GM18909 (cell line): ENCODE measurements around the gene C16orf78.

ENCODE experiments used
- ATAC-seq: cut with Tn5 transposase; IDR thresholded peaks from one replicate; pipeline ENCODE4 v1.9.1; 2021; ENCODE audit warnings: mild to moderate bottlenecking; ENCODE audit not compliant: unreplicated experiment, poor library complexity

C16orf78 gene

DNA sequence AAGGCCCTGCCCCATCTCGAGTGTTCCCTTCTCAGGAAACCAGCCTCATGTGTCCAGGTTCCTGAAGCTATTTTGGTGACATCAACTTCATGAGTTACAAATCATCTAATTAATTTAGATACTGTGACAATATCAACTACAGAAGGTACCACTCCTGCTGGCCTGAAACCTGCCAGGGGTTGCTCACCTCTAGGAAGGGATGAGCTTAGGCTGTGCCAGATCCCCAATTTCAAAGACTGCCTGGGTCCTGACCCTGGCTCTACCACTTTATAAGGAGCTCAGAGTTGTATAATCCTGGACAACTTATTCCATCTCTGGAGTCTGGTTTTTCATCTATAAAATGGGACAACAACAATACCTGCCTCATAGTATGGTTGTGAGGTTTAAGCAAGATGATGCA lies 5.2 kb downstream of the C16orf78 start:
- ATAC-seq: no peak

DNA sequence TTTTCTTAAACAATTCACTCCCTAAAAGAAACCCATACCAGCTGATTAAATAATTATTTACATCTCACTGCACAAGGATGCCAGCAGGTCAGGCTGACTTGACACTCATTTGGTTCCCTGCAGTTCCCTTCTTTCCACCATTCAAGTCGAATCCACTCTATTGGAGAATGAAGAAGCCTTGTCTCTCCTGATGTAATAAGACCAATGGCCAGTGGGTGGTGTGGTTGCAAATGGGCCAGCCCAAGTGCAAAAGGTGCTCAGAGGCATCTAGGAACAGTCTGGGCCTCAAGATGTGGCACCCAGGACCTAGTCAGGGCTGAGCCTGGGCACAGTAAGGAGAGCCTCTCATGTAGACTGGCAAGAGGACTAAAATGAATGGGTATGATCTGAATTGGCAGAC lies 9.3 kb downstream of the C16orf78 start:
- ATAC-seq: no peak

DNA sequence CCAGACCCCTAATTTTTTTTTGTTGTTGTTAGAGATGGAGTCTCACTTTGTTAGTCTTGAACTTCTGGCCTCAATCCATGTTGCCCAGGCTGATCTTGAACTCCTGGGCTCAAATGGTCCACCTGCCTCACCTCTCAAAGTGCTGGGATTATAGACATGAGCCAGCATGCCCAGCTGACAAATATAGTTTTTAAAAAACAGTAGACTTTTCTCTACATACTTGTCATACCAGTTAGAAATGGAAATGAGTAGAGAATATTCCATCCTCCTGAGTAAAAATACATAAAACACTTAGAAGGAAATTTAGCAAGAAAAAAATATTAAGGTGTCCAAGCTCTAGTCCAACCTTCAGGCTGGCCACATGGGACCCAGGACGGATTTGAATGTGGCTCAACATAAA lies 21.4 kb downstream of the C16orf78 start:
- no peak for ATAC-seq

DNA sequence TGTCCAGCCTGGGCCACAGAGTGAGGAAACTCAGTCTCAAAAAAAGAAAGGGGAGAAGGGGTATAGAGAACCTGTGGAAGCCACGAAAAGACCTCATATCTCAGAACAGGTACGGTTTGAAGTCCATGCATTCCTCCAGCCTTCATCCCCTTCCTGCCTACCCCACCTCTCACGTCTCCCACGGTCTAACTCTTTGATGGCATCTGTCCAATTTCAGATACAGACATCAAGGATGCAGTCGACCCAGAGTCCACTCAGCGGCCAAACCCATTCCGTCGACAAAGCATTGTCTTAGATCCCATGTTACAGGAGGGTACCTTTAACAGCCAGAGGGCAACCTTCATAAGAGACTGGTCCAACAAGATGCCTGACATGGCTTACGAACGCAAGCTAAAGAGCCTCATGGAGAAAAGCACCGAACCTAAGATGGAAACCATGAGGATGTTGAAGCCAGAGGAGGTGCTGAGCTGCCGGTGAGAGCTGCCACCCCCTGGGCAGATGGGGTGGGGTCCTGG lies 22.7 kb downstream of the C16orf78 start:
- no peak for ATAC-seq

DNA sequence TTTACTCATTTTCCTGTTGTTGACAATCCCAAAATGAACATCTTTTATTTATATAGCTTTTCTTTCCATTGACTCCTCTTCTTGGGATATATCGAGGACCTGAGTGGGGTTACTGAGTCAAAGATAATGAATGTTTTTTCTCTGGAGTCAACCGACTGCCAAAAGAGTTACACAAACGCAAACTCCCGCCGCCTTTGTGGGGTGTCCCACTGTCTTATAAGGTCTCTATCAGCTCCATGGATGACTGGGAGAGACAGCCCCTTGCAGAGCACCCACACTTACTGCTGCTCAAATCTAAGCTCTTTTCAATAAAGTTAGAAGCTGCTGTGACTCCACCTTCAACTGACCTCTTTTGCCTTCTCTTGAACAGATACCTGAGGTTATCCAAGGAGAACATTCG lies 25.2 kb downstream of the C16orf78 start:
- no peak for ATAC-seq

DNA sequence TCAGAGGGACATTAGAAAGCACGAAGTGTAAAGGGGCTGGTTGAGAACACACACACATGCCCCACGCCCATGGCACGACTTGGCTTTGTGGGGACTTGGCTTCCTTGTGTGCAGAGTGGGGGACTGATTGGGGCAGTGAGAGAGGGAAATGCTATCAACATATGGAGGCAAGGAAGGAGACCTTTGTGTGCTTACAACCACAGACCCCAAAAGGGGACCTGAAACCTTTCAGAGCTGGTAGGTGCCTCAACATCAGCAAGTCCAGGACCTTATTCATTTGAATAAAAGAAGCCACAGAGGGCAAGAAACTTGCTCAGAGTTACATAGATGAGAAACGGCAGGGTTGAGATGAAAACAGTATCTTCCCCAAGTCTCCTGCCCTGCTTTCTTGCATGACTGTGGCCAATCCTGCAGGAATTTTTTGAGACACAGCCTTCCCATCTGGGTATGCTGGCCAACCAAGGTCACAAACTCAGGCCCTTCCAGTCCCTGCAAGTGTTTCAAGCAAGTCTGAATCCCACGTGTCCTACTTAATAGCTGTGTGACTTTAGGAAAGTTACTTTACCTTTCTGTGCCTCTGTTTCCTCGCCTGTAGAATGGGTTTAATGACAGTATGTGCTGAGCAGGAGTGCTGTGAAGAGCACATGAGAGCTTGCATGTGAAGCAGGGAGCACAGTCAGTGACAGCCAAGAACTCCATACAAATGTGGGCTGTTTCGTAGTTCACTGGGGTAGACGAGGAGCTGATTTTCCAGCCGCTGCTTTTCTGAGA lies 26.2 kb downstream of the C16orf78 start:
- ATAC-seq: peak; percentile 99

DNA sequence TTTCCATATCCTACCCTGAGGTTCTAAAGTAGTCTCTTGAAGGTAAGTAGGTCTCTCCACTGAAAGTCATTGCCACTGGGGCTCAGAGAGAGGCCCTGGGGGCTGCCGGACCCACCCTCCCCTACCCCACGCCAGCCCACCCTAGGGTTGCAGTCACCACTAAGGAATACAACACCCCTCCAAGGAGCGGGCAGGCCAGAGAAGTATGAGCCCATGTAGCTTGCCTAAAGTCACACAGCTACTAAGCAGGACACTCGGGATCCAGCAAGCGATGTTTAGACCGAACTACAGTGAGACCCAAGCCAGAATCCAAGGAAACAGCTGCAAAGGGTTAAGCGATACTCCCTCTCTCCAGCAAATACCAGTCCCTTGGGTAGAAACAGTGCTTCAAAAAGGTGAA lies 27.0 kb downstream of the C16orf78 start:
- ATAC-seq: no peak

DNA sequence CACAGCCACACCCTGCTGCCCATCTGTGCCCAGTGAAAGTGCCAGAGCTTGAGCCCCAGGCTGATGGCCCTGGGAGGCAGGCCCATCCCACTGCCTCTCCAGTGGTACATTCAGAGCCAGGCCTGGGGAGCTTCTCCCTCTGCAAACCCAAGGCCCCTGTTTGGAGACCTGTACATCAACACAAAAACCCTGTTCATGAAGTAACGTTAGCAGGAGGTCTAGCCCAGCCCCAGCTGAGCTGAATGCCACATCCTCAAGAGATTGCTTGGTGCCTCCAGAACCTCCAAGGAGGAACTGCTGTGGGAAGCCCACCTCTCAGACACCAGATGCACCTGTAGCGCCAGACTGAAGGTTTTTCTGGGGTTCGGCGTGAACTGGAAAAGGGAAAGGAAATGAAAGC lies 31.5 kb downstream of the C16orf78 start:
- ATAC-seq: no peak

DNA sequence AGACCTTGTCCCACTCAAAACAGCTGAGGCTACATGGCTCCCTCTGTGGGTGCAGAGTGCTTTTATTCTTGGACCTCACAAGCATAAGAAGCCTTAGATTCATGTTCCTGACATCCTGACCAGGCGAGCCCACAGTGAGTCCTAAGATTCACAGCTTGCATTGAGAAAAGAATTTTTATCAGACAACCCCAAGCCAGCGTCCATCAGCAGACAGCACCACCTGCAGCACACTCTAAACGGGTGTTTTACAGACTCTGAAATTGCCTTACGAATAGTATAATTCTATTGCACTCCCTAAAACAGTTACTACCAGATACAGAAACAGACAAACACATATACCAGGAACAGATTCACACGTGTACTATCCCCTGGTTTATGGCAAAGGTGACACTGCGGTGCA lies 31.9 kb downstream of the C16orf78 start:
- ATAC-seq: no peak

DNA sequence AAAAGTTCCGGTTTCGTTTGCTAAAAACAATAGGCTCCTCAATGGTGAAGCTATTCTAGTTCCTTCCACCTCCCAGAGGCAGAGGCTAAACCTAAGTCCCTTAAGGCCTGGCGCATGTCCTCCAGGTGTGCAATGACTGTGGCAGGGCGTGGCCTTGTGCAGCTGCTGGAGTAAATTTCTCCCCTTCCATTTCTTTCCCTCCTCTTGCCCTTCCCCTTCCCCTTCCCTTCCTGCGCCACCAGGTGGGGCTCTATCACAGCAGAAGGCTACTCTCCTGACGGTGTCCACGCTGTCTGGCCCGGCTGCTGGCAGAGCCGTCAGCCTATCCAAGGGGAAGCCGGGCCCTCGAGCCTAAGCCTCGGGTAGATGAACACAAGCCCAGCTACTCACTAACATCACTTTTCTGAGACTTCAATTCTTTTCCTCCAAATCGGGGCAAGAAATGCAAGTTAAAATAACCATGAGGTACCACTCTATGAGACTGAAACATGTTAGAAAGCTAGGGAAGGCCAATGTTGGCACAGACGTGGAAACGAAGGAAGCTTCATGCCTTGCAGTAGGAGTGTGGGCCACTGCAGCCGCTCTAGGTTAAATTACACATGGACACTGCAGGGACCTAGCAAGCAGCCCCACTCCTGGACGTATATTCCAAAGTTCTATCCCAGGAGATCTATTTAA lies 34.4 kb downstream of the C16orf78 start:
- peak; percentile 91 for ATAC-seq

DNA sequence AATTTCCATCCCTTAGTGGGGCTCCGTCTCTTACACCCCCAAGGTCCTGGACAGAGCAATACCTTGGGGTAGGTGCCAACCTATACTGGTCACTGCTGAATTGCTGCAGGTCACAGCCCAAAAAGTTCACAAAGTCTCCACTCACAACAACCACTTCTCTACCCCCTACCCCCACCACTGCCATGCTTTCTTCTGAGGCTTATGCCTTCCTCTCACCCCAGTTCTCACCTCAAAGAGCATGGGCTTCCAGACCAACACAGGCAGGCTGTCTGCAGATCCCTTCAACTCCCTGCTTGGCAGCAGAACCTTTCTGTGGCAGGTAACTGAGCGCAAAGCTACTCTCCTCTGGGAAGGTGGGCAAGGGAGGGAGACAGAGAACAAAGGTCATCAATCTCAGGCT lies 35.5 kb downstream of the C16orf78 start:
- no peak for ATAC-seq

DNA sequence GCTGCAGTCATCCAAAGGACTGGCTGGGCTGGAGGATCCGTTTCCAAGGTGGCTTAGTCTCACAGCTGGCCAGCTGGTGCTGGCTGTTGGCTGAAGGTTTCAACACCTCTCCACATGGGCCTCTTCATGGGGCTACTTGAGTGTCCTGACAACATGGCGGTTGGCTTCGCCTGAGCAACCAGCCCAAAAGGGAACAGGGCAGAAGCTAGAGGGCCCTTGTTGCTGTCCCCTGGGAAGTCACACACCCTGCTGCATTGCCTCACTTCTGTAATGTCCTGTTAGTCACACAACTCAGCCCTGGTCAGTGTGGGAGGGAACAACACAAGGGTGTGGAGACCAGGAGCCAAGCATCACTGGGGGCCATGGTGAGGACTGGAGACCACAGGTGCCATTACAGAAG lies 36.6 kb downstream of the C16orf78 start:
- ATAC-seq: no peak

DNA sequence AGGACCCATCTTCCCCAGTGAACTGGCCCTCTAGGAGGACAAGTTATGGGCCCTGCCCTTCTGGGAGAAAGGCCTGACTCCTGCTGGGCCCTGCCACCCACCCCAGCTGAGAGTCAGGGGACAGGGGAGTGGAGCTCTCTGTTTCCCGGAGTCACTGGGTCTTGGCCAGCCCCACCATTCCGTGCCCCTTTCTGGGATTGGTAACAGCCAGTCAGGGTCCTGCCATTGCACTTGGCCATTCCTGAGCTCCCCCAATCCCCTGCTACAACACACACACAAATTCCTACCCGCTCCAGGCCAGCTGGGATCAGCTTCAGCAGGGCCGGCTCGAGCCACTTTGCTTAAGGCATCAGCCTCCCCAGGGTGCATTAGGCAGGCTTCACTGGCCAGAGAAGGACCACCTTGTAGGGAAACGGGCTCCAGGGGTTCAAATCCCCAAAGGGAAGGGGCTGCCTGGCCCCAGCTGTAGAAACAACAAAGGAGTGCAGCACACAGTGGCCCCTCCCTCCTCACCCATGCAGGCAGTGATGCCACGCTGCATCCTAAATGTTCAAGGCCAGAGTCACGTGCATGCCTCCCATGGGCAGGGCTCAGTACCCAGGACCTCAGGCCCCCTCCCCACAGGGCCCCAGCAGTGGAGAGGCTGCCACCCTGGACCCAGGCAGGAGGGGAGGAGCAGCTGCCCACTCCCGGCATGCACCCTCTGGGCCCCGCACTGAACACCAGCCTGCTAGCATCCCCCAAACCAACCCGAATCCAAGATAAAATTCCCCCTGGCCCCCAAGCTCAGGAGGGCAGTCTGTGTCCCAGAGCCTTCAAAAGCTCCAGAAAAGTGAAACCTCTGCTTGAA lies 37.7 kb downstream of the C16orf78 start:
- no peak for ATAC-seq

DNA sequence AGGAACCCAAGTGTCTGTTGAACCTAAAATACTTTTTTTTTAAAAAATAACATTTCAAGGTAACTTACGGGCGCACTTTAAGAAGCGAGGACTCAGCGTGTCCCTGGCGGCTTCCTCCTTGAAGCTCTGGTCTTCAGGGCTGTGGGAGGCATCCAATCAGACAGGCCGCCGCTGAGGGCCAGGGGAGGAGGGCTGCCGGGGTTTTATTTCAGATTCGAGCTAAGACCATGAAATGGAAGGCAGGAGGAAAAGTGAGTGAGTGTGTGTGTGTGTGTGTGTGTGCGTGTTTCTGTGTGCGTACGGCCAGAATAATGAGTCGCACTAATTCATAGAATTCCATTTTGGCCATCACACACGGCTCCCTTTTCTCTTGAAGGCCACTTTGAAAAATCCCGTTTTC lies 41.1 kb downstream of the C16orf78 start:
- no peak for ATAC-seq

DNA sequence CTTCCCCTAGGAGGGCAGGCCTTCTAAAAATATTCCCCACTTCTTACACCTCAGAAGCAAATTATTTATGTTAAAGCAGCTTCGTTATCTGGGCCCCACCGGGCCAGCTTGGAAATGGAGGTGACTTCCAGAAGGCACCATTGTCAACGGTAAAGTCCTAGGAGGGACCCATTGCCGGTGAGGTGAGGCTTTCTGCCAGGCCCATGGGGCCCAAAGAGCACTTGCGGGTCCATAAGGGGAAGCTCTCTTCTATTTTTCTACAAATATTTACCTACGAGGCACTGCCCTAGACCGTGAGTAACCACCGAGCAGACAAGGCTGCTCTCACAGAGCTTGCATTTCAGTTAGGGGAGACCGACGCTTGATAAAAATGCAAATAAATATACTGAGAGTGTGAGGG lies 41.5 kb downstream of the C16orf78 start:
- no peak for ATAC-seq

DNA sequence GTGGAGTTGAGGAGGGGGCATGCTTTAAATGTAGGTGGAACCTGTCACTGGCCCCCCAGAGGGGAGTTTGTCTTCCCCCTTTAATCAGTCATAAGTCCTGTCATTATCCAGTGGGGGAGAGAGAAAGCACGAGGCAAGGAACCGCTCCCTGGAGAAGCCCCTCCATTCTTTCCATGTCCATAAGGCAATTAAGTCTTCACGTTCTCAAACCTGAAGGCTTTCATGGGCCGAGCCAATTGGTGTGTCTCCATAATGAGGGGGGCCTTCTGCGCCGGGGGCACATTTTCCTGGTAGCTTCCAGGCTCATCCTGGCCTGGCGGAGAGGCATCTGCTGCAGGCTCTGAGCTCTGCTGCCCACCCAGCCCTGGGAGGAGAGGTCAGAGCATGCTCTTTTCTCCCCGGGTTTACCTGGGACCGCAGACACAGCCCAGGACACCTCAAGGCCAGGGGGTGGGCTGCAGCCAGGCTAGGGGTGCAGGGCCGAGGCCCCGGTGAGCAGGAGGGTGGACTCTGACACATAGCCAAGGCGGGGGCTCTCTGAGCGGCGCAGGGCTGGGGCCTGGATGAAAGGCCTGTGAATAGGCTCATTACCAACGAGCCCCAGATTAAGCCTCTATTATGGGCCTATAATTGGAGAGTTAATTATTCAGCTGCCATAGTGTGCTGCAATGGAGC lies 42.5 kb downstream of the C16orf78 start:
- ATAC-seq: no peak

DNA sequence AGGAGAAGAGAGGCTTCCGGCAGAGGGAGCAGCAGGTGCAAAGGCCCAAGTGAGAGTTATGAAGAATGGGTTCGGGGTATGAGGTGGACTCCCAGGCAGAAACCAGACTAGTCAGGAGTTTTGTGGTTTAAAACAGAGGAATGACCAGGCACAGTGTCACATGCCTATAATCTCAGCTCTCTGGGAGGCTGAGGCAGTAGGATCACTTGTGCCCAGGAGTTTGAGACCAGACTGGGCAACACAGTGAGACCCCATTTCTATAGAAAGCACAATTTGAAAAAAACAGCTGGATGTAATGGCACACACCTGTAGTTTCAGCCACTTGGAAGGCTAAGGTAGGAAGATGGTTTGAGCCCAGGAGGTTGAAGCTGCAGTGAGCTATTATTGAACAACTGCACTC lies 43.8 kb downstream of the C16orf78 start:
- ATAC-seq: no peak

DNA sequence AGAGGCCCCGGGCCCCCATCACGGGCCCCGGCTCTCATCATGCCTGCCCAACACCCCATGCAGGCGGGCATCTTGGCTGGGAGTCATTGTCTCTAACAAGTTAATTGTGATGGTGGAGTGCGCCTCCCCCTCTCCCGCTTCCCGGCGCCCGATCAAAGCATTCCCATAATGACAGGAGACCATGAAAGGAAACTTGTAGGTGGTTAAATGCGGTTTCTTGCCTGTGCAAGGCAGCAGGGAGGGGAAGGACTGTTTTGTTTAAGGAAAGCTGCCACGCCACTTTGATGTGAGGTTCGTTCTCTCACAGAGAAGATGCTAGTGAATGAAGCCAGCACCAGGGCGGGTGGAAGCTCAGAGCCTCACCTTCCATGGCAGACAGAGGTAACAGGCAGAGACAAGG lies 45.4 kb downstream of the C16orf78 start:
- ATAC-seq: no peak

DNA sequence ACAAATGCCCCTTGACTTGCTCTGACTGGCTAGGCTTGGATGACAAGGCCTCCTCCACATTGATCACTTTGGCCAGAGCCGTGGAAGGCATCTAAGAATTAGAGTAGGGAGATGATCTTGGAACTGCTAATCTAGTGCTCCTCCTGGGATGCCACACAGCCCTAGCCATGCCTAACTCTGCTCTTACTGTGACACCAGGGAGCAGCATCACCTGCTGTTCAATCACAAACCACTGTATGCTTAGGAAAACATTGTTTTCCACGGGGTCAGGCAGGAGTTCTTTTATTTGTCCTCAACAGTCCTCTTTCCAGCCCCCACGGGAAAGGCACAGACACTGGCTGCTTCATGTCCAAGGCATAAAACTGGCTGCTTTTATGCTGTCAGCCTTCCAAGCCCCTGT lies 46.3 kb downstream of the C16orf78 start:
- ATAC-seq: no peak

DNA sequence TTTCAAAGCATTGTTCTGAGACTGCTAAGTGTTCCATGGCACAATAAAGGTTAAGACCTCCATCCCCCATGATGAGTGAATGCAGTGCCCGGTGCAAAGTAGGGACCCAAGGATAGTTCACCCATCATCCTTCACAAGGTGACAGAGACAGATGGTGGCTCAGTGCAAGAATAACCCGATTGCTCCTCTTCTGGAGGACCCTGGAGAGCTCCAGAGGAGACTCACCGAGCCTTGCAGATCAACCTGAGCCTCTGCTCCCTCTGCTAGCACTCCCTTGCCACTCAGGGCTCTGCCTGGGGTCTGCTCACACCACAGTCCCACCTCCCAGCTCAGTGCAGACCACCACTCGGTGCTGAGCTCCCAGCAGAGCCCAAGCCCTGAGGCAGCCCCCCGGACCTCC lies 49.3 kb downstream of the C16orf78 start:
- ATAC-seq: no peak
